Measurements from ENCODE around the gene PITHD1. TPM values are rescaled to one million over a fixed set of nuclear protein-coding genes. Genes with fewer than 3 reads are reported as not detected.

PITHD1 gene
- total RNA-seq, 4 donors from 2014 or later: 56.3 to 77.6 (median 60.8) TPM

DNA sequence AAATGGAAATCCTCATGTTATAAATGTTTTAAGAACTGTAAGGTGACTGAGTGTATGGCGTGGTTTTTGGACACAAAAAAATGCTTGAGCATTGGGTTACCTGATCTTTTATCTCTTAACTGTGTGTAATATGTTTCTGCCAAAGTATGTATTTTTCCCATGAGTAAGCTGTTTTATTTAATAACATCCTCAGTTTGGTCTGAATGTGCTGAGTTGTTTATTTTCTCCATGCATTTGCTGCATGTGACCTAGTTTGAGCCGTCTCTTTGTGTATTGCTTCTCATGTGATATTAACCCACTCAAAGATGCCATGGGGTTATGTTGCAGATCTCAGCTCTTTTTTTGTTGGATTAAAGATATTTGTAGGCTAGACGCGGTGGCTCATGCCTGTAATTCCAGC lies 6.6 kb downstream of the PITHD1 start:
- H3K36me3 ChIP-seq: peaks cover 0 to 89% of the 10 kb centered on the region in 2 donors
- no peaks in the 10 kb centered on the region for H3K9me3 ChIP-seq
- no peak for ATAC-seq
- no peaks in the 10 kb centered on the region for H3K27me3 ChIP-seq
- WGBS, 2 donors (ENCODE audit: low coverage in 1 of 2): 40 to 57% methylated on average over 1 to 2 of the region's 4 CpGs
- no peak overlapping the region for H3K4me3 ChIP-seq
- TF ChIP-seq POLR2A (IDR thresholded peaks at IDR 0.05) (no peak), POLR2AphosphoS5 (IDR thresholded peaks at IDR 0.05) (no peak), EP300 (IDR thresholded peaks at IDR 0.05) (no peak)
- TF ChIP-seq, protein P1, sequence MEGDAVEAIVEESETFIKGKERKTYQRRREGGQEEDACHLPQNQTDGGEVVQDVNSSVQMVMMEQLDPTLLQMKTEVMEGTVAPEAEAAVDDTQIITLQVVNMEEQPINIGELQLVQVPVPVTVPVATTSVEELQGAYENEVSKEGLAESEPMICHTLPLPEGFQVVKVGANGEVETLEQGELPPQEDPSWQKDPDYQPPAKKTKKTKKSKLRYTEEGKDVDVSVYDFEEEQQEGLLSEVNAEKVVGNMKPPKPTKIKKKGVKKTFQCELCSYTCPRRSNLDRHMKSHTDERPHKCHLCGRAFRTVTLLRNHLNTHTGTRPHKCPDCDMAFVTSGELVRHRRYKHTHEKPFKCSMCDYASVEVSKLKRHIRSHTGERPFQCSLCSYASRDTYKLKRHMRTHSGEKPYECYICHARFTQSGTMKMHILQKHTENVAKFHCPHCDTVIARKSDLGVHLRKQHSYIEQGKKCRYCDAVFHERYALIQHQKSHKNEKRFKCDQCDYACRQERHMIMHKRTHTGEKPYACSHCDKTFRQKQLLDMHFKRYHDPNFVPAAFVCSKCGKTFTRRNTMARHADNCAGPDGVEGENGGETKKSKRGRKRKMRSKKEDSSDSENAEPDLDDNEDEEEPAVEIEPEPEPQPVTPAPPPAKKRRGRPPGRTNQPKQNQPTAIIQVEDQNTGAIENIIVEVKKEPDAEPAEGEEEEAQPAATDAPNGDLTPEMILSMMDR (IDR thresholded peaks at IDR 0.05): no peak
- H3K27ac ChIP-seq: no peak overlapping the region
- peaks cover 0 to 22% (median under 1%) of the 10 kb centered on the region in 3 donors for H3K4me1 ChIP-seq

DNA sequence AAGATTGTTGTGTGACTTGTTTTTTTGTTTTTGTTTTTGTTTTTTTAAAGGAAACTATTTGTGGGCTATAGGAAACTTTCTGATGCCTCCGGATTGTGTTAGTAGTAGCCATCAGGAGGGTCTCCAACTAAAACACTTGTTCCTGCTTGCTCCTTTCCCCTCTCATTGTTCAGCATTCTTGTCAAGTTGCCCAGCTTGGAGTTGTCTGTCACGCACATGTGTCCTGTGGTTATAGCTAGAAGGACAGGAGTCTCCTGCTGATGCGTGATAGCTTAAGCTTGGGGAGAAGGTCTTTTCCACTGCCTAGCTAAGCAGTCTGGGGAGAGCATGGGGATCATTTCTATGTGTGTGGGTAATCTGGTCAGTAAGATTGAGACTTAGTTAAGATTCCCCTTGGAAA lies 9.5 kb downstream of the PITHD1 start:
- Histone ChIP-seq H3K4me1 (peaks cover 0 to 22% (median 12%) of the 10 kb centered on the region in 3 donors), H3K27ac (no peak overlapping the region), H3K9me3 (no peaks in the 10 kb centered on the region), H3K36me3 (peaks cover 0 to 61% of the 10 kb centered on the region in 2 donors), H3K27me3 (no peaks in the 10 kb centered on the region), H3K4me3 (no peak overlapping the region)
- TF ChIP-seq, protein P1 (IDR thresholded peaks at IDR 0.05): no peak
- TF ChIP-seq POLR2A (IDR thresholded peaks at IDR 0.05) (no peak), EP300 (IDR thresholded peaks at IDR 0.05) (no peak), POLR2AphosphoS5 (IDR thresholded peaks at IDR 0.05) (no peak)
- WGBS, 2 donors (ENCODE audit: low coverage in 1 of 2): 71 to 78% methylated on average over 1 to 2 of the region's 3 CpGs
- ATAC-seq: no peak

DNA sequence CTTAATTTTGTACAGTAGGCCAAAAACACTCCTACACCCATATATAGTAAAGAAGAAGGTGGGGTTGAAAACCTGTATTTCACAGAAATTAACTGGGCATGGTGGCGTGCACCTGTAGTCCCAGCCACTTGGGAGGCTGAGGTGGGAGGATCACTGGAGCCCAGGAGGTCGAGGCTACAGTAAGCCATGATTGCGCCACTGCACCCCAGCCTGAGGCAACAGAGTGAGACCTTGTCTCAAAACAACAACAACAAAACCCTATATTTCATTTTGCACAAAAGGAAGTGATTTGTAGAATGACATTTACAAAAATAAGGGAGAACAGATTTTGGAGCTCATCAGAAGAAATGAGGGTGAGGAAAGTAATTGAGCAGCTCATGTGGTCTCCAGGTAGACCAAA lies 10.5 kb downstream of the PITHD1 start:
- Histone ChIP-seq H3K9me3 (no peaks in the 10 kb centered on the region), H3K4me3 (no peak overlapping the region), H3K27ac (no peak overlapping the region), H3K27me3 (no peaks in the 10 kb centered on the region), H3K36me3 (peaks cover 0 to 60% of the 10 kb centered on the region in 2 donors), H3K4me1 (peaks cover 0 to 32% (median 21%) of the 10 kb centered on the region in 3 donors)
- TF ChIP-seq POLR2AphosphoS5 (IDR thresholded peaks at IDR 0.05) (no peak), EP300 (IDR thresholded peaks at IDR 0.05) (no peak), POLR2A (IDR thresholded peaks at IDR 0.05) (no peak)
- TF ChIP-seq, protein P1 (IDR thresholded peaks at IDR 0.05): no peak
- ATAC-seq: no peak
- 90% methylated on average over 3 of the region's 3 CpGs; no CpG with 5 or more reads in 1 of the 2 donors for WGBS, 2 donors (ENCODE audit: low coverage in 1 of 2)

DNA sequence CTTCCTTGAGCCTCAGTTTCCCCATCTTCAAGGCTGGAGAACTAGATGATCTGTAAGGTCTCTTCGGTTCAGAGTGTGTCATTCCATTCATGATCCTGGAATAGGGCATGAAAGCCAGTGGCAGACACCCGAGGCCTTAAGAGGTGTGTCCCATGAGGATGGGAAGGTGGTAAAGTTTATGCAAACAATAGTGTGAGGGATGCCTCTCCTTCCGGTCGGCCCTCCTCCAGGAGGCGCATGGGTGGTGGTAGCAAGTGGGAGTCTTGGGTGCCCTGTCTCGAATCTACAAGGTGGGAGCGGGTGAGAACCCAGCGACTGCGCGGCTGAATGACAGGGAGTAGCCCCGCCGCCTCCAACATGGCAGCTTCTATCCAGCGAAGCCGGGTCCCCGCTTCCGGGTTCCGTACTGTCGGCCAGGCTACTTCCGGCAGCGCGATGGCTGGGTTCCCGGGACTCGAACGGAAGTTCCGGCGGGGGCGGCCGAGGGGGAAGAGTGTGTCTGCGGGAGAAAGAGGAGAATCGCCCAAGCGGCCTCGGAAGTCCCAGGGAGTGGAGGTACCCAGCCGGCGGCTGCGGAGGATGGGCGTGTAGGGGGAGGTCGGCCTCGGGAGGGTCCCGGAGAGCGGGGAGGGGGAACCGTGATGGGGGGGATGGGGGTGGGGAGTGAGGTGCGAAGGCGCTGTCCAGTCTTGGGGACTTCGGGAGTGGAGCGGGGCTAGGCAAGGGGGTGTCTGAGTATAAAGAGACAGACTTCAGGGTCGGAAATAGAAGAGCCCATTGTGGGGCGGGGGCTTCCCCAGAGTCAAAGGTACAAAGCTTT lies 12.7 kb downstream of the PITHD1 start, which contains the start of gene LYPLA2:
LYPLA2 (plus strand) TSS at position 450 of the 820 bp plus-strand sequence. CDS start 1,538 bp downstream, outside the sequence.
- TF ChIP-seq POLR2A (IDR thresholded peaks at IDR 0.05): no peak
- TF ChIP-seq POLR2AphosphoS5 (IDR thresholded peaks at IDR 0.05): peak; percentile 85
- H3K27me3 ChIP-seq: no peaks in the 10 kb centered on the region
- H3K27ac ChIP-seq: peak within 1 kb of the TSS in 3 of 4 donors; percentile 80 to 85 (median 84)
- H3K36me3 ChIP-seq: peaks cover 0 to 60% of the 10 kb centered on the region in 2 donors
- peaks cover 0 to 37% (median 21%) of the 10 kb centered on the region in 3 donors for H3K4me1 ChIP-seq
- 0 to 9% methylated on average over 14 to 20 of the region's 47 CpGs for WGBS, 2 donors (ENCODE audit: low coverage in 1 of 2)
- peak; percentile 91 for ATAC-seq
- peak within 1 kb of the TSS; percentile 70 to 74 for H3K4me3 ChIP-seq
- H3K9me3 ChIP-seq: no peaks in the 10 kb centered on the region

DNA sequence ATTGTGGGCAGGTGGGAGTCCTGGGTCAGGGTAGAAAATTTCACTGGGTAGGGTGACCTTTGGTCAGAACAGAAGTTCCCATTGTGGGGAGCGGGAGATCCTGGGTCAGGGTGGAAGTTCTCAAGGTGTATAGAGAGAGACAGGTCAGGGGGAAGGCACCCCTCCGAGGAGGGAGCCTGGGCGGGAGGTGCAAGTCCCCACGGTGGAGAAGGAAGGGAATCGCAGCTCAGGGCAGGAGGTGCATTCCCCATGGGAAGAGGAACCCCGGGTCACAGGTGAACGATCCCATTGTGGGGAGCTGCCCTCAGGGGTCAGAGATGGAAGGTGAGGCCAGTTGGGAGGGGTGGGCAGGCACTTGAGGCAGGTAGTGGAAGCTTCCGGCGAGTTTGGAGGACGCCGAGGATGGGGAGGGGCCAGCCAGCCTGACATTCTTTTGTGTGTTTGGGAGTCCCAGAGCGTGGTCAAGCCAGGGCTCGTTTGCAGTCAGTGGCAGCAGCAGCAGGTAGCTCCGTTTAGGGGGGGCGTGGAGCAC lies 13.4 kb downstream of the PITHD1 start:
- H3K9me3 ChIP-seq: no peaks in the 10 kb centered on the region
- peak overlapping the region in 3 of 4 donors; percentile 80 to 85 (median 84) for H3K27ac ChIP-seq
- peaks cover 0 to 37% (median 21%) of the 10 kb centered on the region in 3 donors for H3K4me1 ChIP-seq
- H3K36me3 ChIP-seq: peaks cover 0 to 60% of the 10 kb centered on the region in 2 donors
- no peak for TF ChIP-seq POLR2A (IDR thresholded peaks at IDR 0.05)
- TF ChIP-seq, protein P1 (IDR thresholded peaks at IDR 0.05): no peak
- no peak for TF ChIP-seq EP300 (IDR thresholded peaks at IDR 0.05)
- H3K27me3 ChIP-seq: no peaks in the 10 kb centered on the region
- no peak for ATAC-seq
- WGBS, 2 donors (ENCODE audit: low coverage in 1 of 2): 0% methylated on average over 4 to 10 of the region's 15 CpGs
- H3K4me3 ChIP-seq: peak overlapping the region; percentile 70 to 74
